Measurements from ENCODE around the gene MLPH.

Gene MLPH

GRCh38 chr2:237538901-237539300, 51.9 kb downstream of the MLPH start:
- no peak overlapping the region for H3K9ac ChIP-seq (ENCODE audit: low read length)
- H3K36me3 ChIP-seq (ENCODE audit: low read length) = no peaks in the 10 kb centered on the region
- TF ChIP-seq CTCF (IDR thresholded peaks at IDR 0.05; ENCODE audit: insufficient read depth, low read length, poor library complexity, severe bottlenecking) (no peak), EZH2phosphoT487 (conservative IDR thresholded peaks at IDR 0.05; ENCODE audit: low read length) (no peak)
- H3K27ac ChIP-seq (ENCODE audit: low read depth, low read length) = no peak overlapping the region
- H3K4me3 ChIP-seq (ENCODE audit: insufficient read depth, low read length, poor library complexity, severe bottlenecking) = no peak overlapping the region
- no peak overlapping the region for H2AFZ ChIP-seq (ENCODE audit: low read depth, low read length, severe bottlenecking)
- no peaks in the 10 kb centered on the region for H3F3A ChIP-seq (ENCODE audit: insufficient read depth)
- no peaks in the 10 kb centered on the region for H3K27me3 ChIP-seq (ENCODE audit: low read length)
- H3K79me2 ChIP-seq (ENCODE audit: insufficient read depth, low read length) = no peaks in the 10 kb centered on the region
- no peaks in the 10 kb centered on the region for H4K20me1 ChIP-seq (ENCODE audit: low read depth, low read length)
- H3K4me2 ChIP-seq (ENCODE audit: low read depth, low read length, poor library complexity, severe bottlenecking) = no peak overlapping the region
- H3K9me2 ChIP-seq (replicated peaks; ENCODE audit: insufficient read depth, low read length) = no peaks in the 10 kb centered on the region
- H3K9me3 ChIP-seq (ENCODE audit: insufficient read depth, low read length) = no peaks in the 10 kb centered on the region

GRCh38 chr2:237539681-237540080, 52.6 kb downstream of the MLPH start:
- no peaks in the 10 kb centered on the region for H4K20me1 ChIP-seq (ENCODE audit: low read depth, low read length)
- no peak overlapping the region for H3K9ac ChIP-seq (ENCODE audit: low read length)
- no peaks in the 10 kb centered on the region for H3K9me3 ChIP-seq (ENCODE audit: insufficient read depth, low read length)
- no peaks in the 10 kb centered on the region for H3K9me2 ChIP-seq (replicated peaks; ENCODE audit: insufficient read depth, low read length)
- no peak overlapping the region for H3K27ac ChIP-seq (ENCODE audit: low read depth, low read length)
- no peaks in the 10 kb centered on the region for H3K27me3 ChIP-seq (ENCODE audit: low read length)
- H2AFZ ChIP-seq (ENCODE audit: low read depth, low read length, severe bottlenecking) = no peak overlapping the region
- no peak overlapping the region for H3K4me3 ChIP-seq (ENCODE audit: insufficient read depth, low read length, poor library complexity, severe bottlenecking)
- H3K36me3 ChIP-seq (ENCODE audit: low read length) = no peaks in the 10 kb centered on the region
- H3K4me2 ChIP-seq (ENCODE audit: low read depth, low read length, poor library complexity, severe bottlenecking) = no peak overlapping the region
- H3K79me2 ChIP-seq (ENCODE audit: insufficient read depth, low read length) = no peaks in the 10 kb centered on the region
- TF ChIP-seq EZH2phosphoT487 (conservative IDR thresholded peaks at IDR 0.05; ENCODE audit: low read length) (no peak), CTCF (IDR thresholded peaks at IDR 0.05; ENCODE audit: insufficient read depth, low read length, poor library complexity, severe bottlenecking) (no peak)
- H3F3A ChIP-seq (ENCODE audit: insufficient read depth) = no peaks in the 10 kb centered on the region

- Histone ChIP-seq H3K27me3 (ENCODE audit: low read length) (no peaks in the 10 kb centered on the region), H3K9me2 (replicated peaks; ENCODE audit: insufficient read depth, low read length) (no peaks in the 10 kb centered on the region), H3K4me3 (ENCODE audit: insufficient read depth, low read length, poor library complexity, severe bottlenecking) (no peak overlapping the region), H3K27ac (ENCODE audit: low read depth, low read length) (no peak overlapping the region), H3K4me2 (ENCODE audit: low read depth, low read length, poor library complexity, severe bottlenecking) (no peak overlapping the region), H3K9ac (ENCODE audit: low read length) (no peak overlapping the region), H3F3A (ENCODE audit: insufficient read depth) (no peaks in the 10 kb centered on the region), H3K36me3 (ENCODE audit: low read length) (no peaks in the 10 kb centered on the region), H3K79me2 (ENCODE audit: insufficient read depth, low read length) (no peaks in the 10 kb centered on the region), H4K20me1 (ENCODE audit: low read depth, low read length) (no peaks in the 10 kb centered on the region), H2AFZ (ENCODE audit: low read depth, low read length, severe bottlenecking) (no peak overlapping the region), H3K9me3 (ENCODE audit: insufficient read depth, low read length) (no peaks in the 10 kb centered on the region)
- no peak for TF ChIP-seq EZH2phosphoT487 (conservative IDR thresholded peaks at IDR 0.05; ENCODE audit: low read length)
- TF ChIP-seq CTCF (IDR thresholded peaks at IDR 0.05; ENCODE audit: insufficient read depth, low read length, poor library complexity, severe bottlenecking) = no peak
These were observed 53.2 kb downstream of the MLPH start for GRCh38 chr2:237540223-237540775.
